22Rv1 (cell line): ENCODE measurements around the gene LTA.

Experiments
- H3K27ac ChIP-seq: fragments of 450-650 bp; 2 replicates; pipeline ENCODE4 v1.5.1; 2017
- CTCF ChIP-seq: fragments of 450-650 bp; IDR thresholded peaks from 2 replicates; pipeline ENCODE4 v1.5.1; 2017; ENCODE audit warnings: mild to moderate bottlenecking
- ZFX ChIP-seq: fragments of 450-650 bp; IDR thresholded peaks from 2 replicates; pipeline ENCODE4 v1.6.1; 2017; ENCODE audit warnings: antibody characterized with exemption, borderline replicate concordance

LTA gene

GRCh38 chr6:31567531-31568370, 4.3 kb upstream of the LTA start:
- TF ChIP-seq CTCF (no peak), ZFX (no peak)
- no peak overlapping the region for H3K27ac ChIP-seq

- TF ChIP-seq CTCF (no peak), ZFX (no peak)
- no peak overlapping the region for H3K27ac ChIP-seq
Measured at GRCh38 chr6:31568537-31568961, 3.5 kb upstream of the LTA start.

- no peak overlapping the region for H3K27ac ChIP-seq
- TF ChIP-seq ZFX: no peak
- TF ChIP-seq CTCF: no peak
Measured at GRCh38 chr6:31569861-31570536, 2.1 kb upstream of the LTA start.

- no peak overlapping the region for H3K27ac ChIP-seq
- no peak for TF ChIP-seq ZFX
- TF ChIP-seq CTCF: no peak
Measured at GRCh38 chr6:31573239-31574105, 1.4 kb downstream of the LTA start.

GRCh38 chr6:31574106-31575061, 2.3 kb downstream of the LTA start:
- no peak overlapping the region for H3K27ac ChIP-seq
- no peak for TF ChIP-seq ZFX
- no peak for TF ChIP-seq CTCF

- TF ChIP-seq ZFX: no peak
- no peak for TF ChIP-seq CTCF
- H3K27ac ChIP-seq: no peak within 1 kb of the TSS
Measured at GRCh38 chr6:31575335-31575901, 3.3 kb downstream of the LTA start, which contains the start of gene TNF. TNF (plus strand) TSS chr6:31575565; CDS start chr6:31575742, 177 bp downstream.
